ENCODE measurements around the gene PTPN3.

GRCh38 chr9:109419531-109419930, 78.6 kb downstream of the PTPN3 start:
- TF ChIP-seq POLR2AphosphoS5 (IDR thresholded peaks at IDR 0.05; ENCODE audit: low read depth, low read length) (no peak), SIN3A (IDR thresholded peaks at IDR 0.05; ENCODE audit: borderline replicate concordance, insufficient read depth, low read length) (no peak), FOXP2 (optimal IDR thresholded peaks at IDR 0.05; ENCODE audit: borderline replicate concordance, extremely low read depth, extremely low read length, insufficient read depth) (no peak), TAF1 (IDR thresholded peaks at IDR 0.05; ENCODE audit: borderline replicate concordance, insufficient read depth, low read length) (no peak)
